ENCODE results near the gene ALCAM. TPM values are rescaled to one million over a fixed set of nuclear protein-coding genes. Genes with fewer than 3 reads are reported as not detected.

The ALCAM gene
- total RNA-seq, 2 donors from 2014 or later = 3.3 to 16.5 TPM

DNA sequence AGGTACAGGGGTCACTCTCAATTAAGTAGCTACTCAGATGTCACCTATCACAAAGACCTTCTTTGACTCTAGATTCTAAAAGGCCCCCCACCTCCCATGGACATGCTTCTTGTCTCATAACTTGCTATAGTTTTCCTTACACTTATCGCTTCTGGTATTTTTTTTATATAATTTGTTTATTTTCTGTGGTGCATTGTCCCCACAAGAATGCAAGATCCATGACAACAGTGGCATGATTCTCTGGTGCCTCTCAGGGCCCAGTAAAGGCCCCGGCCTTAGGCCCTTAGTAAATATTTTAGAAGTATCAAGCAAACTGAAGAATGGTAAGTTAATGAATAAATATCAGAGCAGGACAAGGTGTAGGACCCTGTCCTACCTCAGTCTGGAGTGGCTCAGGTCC is 253.5 kb downstream of the ALCAM start:
- no peaks in the 10 kb centered on the region for H3K27me3 ChIP-seq
- TF ChIP-seq, protein P1, sequence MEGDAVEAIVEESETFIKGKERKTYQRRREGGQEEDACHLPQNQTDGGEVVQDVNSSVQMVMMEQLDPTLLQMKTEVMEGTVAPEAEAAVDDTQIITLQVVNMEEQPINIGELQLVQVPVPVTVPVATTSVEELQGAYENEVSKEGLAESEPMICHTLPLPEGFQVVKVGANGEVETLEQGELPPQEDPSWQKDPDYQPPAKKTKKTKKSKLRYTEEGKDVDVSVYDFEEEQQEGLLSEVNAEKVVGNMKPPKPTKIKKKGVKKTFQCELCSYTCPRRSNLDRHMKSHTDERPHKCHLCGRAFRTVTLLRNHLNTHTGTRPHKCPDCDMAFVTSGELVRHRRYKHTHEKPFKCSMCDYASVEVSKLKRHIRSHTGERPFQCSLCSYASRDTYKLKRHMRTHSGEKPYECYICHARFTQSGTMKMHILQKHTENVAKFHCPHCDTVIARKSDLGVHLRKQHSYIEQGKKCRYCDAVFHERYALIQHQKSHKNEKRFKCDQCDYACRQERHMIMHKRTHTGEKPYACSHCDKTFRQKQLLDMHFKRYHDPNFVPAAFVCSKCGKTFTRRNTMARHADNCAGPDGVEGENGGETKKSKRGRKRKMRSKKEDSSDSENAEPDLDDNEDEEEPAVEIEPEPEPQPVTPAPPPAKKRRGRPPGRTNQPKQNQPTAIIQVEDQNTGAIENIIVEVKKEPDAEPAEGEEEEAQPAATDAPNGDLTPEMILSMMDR (IDR thresholded peaks at IDR 0.05) = no peak
- H3K9me3 ChIP-seq = no peaks in the 10 kb centered on the region
- H3K4me1 ChIP-seq = no peaks in the 10 kb centered on the region
- no peaks in the 10 kb centered on the region for H3K36me3 ChIP-seq
- DNase-seq (ENCODE audit: low spot score) = no peak
- no peak overlapping the region for H3K27ac ChIP-seq
- no peak overlapping the region for H3K4me3 ChIP-seq

DNA sequence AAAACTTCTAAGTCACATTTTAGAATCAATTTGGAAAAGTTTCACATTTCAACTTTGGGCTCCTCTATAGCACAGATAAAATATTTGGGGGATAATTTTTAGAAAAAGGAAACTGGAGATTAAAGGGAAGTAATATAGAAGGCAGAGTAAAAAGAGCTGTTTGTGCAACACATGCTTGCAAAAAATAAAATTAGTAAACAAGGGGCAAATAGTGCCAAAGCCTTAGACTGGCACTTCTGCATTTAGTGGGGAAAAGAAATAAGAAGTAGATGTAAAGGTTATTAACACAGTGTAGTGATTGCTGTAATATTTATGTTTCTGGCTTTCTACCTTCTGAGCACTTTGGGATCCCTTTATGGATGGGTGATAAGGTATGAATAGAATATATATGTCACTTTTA is 255.5 kb downstream of the ALCAM start:
- no peaks in the 10 kb centered on the region for H3K27me3 ChIP-seq
- H3K36me3 ChIP-seq = no peaks in the 10 kb centered on the region
- no peak for DNase-seq (ENCODE audit: low spot score)
- H3K4me3 ChIP-seq = no peak overlapping the region
- H3K27ac ChIP-seq = no peak overlapping the region
- no peaks in the 10 kb centered on the region for H3K9me3 ChIP-seq
- TF ChIP-seq, protein P1 (IDR thresholded peaks at IDR 0.05) = no peak
- H3K4me1 ChIP-seq = no peaks in the 10 kb centered on the region
